Natural killer cell treated with Interleukin-12 subunit alpha and Interleukin-12 subunit beta and Interleukin-15 and Interleukin-18, amount 100 ng/mL, for 72 hours (primary cell): Measurements from ENCODE around the gene ATP1B3. TPM values are rescaled to one million over a fixed set of nuclear protein-coding genes. Genes with fewer than 3 reads are reported as not detected.

Source experiments
- ATAC-seq, 2 donors: fragments of 150-1000 bp; cut with Tn5 transposase in 1 of 2; sonication (Bioruptor Pico), chemical (Tn5 transposase) in 1 of 2; 2 replicates each; pipeline ENCODE4 v1.10.0; 2021
- DNase-seq: peaks from one replicate; pipeline ENCODE4 v3.0.0; 2022; ENCODE audit warnings: low spot score
- H3K27ac Mint-ChIP-seq, 2 donors: 1 replicate in 1 of 2; 2 replicates in 1 of 2; pipeline ENCODE4 v1.8.0; 2022; ENCODE audit warnings: mixed read lengths in 2 of 2, mild to moderate bottlenecking in 1 of 2, moderate library complexity in 1 of 2
- H3K27me3 Mint-ChIP-seq, 2 donors: 1 replicate in 1 of 2; 2 replicates in 1 of 2; pipeline ENCODE4 v1.8.0; 2022; ENCODE audit warnings: mixed read lengths in 2 of 2
- H3K36me3 Mint-ChIP-seq: one replicate; pipeline ENCODE4 v1.8.0; 2022; ENCODE audit warnings: mixed read lengths
- H3K4me1 Mint-ChIP-seq, 2 donors: 1 replicate in 1 of 2; 2 replicates in 1 of 2; pipeline ENCODE4 v1.8.0; 2022; ENCODE audit warnings: low read depth in 2 of 2, mixed read lengths in 2 of 2, mild to moderate bottlenecking in 1 of 2
- H3K4me3 Mint-ChIP-seq: one replicate; pipeline ENCODE4 v1.8.0; 2022; ENCODE audit warnings: mixed read lengths
- H3K9me3 Mint-ChIP-seq: 2 replicates; pipeline ENCODE4 v1.8.0; 2022; ENCODE audit warnings: mixed read lengths
- total RNA-seq, 2 donors: library from RNA; stranded (reverse); gene quantifications; one replicate each; pipeline ENCODE4 v1.2.3, GENCODE V29; 2022

The ATP1B3 gene
- total RNA-seq, 2 donors from 2014 or later, result 135 to 166 TPM

- peak overlapping the region; percentile 33 to 63 for H3K27ac Mint-ChIP-seq
- H3K9me3 Mint-ChIP-seq, result no peaks in the 10 kb centered on the region
- no peak for ATAC-seq
- peaks cover 11% of the 10 kb centered on the region for H3K36me3 Mint-ChIP-seq
- H3K4me3 Mint-ChIP-seq, result no peak overlapping the region
- no peak for DNase-seq
- H3K4me1 Mint-ChIP-seq, result no peaks in the 10 kb centered on the region
- no peaks in the 10 kb centered on the region for H3K27me3 Mint-ChIP-seq
Measured at GRCh38 chr3:141928631-141929270, 52.3 kb downstream of the ATP1B3 start.

- H3K4me3 Mint-ChIP-seq, result no peak overlapping the region
- H3K27me3 Mint-ChIP-seq, result no peaks in the 10 kb centered on the region
- peaks cover 11% of the 10 kb centered on the region for H3K36me3 Mint-ChIP-seq
- H3K27ac Mint-ChIP-seq, result peak overlapping the region; percentile 33 to 63
- ATAC-seq (peak in 1 of 2 donors; percentile 5), DNase-seq (no peak)
- no peaks in the 10 kb centered on the region for H3K4me1 Mint-ChIP-seq
- no peaks in the 10 kb centered on the region for H3K9me3 Mint-ChIP-seq
Measured at GRCh38 chr3:141929341-141929995, 53.0 kb downstream of the ATP1B3 start.

DNA sequence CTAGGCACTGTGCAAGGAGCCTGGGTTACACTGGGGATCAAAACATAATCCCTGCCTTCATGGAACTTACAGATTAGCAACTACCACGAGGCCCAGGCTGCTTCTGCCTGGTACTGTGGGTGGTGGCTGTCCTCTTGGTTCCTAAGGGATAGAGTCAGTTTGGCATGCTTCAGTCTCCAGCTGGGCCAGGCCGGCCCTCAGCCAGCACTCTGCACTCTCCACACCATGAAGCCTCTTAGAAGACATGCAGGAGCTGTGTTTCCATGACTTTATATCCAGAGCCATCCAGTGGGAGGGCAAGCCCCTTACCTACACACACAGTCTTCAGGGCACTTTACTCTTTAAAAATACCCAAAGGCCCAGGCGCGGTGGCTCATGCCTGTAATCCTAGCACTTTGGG, 54.4 kb downstream of the ATP1B3 start:
- no peaks in the 10 kb centered on the region for H3K27me3 Mint-ChIP-seq
- no peak for DNase-seq
- H3K9me3 Mint-ChIP-seq, result no peaks in the 10 kb centered on the region
- no peak overlapping the region for H3K27ac Mint-ChIP-seq
- H3K36me3 Mint-ChIP-seq, result peaks cover 11% of the 10 kb centered on the region
- no peak overlapping the region for H3K4me3 Mint-ChIP-seq
- no peaks in the 10 kb centered on the region for H3K4me1 Mint-ChIP-seq
- peak in 1 of 2 donors; percentile 5 for ATAC-seq

DNA sequence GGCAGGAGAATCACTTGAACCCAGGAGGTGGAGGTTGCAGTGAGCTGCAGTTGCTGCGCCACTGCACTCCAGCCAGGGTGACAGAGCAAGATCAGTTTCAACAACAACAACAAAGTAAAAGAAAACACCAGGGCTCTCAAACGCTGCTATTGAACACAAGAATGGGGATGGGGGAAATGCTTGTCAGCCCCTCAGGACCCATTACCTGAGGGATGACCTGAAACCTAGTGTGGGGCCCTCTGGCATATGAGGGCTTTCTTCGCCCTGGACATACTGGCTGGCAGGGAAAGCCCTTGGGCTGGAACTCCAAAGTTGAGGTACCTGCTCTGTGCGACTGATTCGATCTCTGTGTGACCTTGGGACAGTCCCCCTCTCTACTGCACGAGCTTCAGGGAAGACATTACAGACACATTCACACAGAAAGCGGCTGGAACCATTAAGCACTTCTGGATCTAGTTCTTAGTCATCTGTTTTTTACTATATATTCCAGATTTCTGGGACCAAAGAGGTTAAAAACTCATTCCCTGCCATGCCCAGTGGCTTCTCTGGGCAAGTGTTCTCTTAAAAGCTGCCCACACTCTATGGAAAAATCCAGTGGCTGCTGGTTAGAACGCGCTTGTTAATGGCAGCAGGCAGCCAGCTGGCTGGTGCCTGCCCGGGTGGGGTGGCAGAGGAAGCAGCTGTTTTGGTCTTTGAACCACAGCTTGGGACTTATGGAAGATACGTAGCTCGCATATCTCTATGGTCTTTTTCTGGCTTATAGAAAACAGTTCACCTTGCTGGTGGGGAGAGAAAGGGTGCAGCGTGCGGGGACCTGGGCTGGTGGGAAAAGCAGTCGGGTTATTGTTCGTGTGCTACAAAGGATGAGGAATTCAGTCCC, 57.2 kb downstream of the ATP1B3 start:
- DNase-seq (no peak), ATAC-seq (no peak)
- no peak overlapping the region for H3K4me3 Mint-ChIP-seq
- no peaks in the 10 kb centered on the region for H3K27me3 Mint-ChIP-seq
- H3K27ac Mint-ChIP-seq, result no peak overlapping the region
- no peaks in the 10 kb centered on the region for H3K9me3 Mint-ChIP-seq
- peaks cover 0 to 2% of the 10 kb centered on the region in 2 donors for H3K4me1 Mint-ChIP-seq
- no peaks in the 10 kb centered on the region for H3K36me3 Mint-ChIP-seq

- H3K9me3 Mint-ChIP-seq, result no peaks in the 10 kb centered on the region
- H3K4me3 Mint-ChIP-seq, result no peak overlapping the region
- H3K27me3 Mint-ChIP-seq, result no peaks in the 10 kb centered on the region
- DNase-seq, result no peak
- H3K4me1 Mint-ChIP-seq, result peaks cover 0 to 2% of the 10 kb centered on the region in 2 donors
- no peak for ATAC-seq
- H3K27ac Mint-ChIP-seq, result no peak overlapping the region
- no peaks in the 10 kb centered on the region for H3K36me3 Mint-ChIP-seq
Measured at GRCh38 chr3:141934354-141934753, 57.9 kb downstream of the ATP1B3 start.

DNA sequence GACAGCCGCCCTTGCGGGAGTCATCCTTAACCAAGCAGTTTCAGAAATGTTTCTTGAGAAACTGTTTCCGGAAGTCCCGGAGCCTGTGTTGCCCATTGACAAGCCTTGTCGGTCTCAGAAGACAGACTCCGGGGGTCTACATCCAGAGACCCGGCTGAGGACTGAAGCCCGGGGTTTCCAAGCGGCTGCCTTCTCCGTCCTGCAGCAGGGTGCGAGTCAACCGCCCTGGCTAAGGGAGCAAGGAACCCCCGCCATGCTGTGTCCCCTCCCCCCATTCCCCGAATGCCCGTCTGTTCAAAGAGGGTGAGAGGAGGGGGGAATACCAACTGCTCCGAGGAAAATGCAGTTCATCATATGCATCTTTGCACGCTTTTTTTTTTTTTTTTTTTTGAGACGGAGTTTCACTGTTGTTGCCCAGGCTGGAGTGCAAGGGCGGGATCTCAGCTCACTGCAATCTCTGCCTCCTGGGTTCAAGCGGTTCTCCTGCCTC, 61.6 kb downstream of the ATP1B3 start:
- no peaks in the 10 kb centered on the region for H3K36me3 Mint-ChIP-seq
- H3K27me3 Mint-ChIP-seq, result no peaks in the 10 kb centered on the region
- H3K27ac Mint-ChIP-seq, result peak overlapping the region in 1 of 2 donors; percentile 25
- no peak overlapping the region for H3K4me3 Mint-ChIP-seq
- no peaks in the 10 kb centered on the region for H3K9me3 Mint-ChIP-seq
- ATAC-seq, result no peak
- no peak for DNase-seq
- H3K4me1 Mint-ChIP-seq, result peaks cover 5 to 15% of the 10 kb centered on the region in 2 donors

GRCh38 chr3:141939759-141940158, 63.3 kb downstream of the ATP1B3 start:
- Mint-ChIP-seq H3K4me1 (peaks cover 5 to 15% of the 10 kb centered on the region in 2 donors), H3K27ac (peak overlapping the region in 1 of 2 donors; percentile 33), H3K4me3 (no peak overlapping the region), H3K9me3 (no peaks in the 10 kb centered on the region), H3K36me3 (no peaks in the 10 kb centered on the region), H3K27me3 (no peaks in the 10 kb centered on the region)
- ATAC-seq (no peak), DNase-seq (no peak)

DNA sequence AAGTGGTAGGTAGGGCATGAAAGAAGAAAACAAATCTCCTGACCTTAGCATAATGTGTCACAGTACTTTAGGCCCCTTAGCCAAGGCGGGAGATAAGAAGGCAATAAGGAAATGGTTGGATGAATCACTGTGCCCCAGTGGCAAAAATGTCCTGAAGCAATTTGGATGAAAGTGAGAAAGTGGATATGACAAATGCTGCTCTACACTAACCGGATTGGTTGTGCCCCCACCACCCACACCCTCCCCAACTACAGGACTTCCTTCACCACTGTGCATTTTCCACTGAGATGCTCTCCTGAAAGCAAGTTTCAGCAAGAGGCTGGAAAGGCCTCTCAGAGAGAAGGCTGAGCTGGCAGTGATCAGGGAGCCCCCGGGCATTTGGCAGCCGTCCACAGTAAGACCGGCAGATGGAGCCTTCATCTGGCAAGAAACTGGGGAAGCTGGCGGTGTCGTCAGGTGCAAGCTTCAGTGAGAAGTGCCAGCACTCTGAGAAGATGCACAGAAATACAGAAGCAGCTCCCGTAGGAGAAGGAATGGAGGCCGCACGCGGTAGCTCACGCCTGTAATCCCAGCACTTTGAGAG, 63.8 kb downstream of the ATP1B3 start:
- Mint-ChIP-seq H3K36me3 (no peaks in the 10 kb centered on the region), H3K27ac (peak overlapping the region in 1 of 2 donors; percentile 33), H3K4me1 (peaks cover 5 to 15% of the 10 kb centered on the region in 2 donors), H3K4me3 (no peak overlapping the region), H3K9me3 (no peaks in the 10 kb centered on the region), H3K27me3 (no peaks in the 10 kb centered on the region)
- no peak for DNase-seq
- peak in 1 of 2 donors; percentile 33 for ATAC-seq

GRCh38 chr3:141941093-141941492, 64.7 kb downstream of the ATP1B3 start:
- Mint-ChIP-seq H3K9me3 (no peaks in the 10 kb centered on the region), H3K4me3 (no peak overlapping the region), H3K27me3 (no peaks in the 10 kb centered on the region), H3K36me3 (no peaks in the 10 kb centered on the region), H3K4me1 (peaks cover 5 to 15% of the 10 kb centered on the region in 2 donors), H3K27ac (peak overlapping the region in 1 of 2 donors; percentile 33)
- ATAC-seq (no peak), DNase-seq (no peak)

- no peaks in the 10 kb centered on the region for H3K9me3 Mint-ChIP-seq
- no peak for ATAC-seq
- H3K36me3 Mint-ChIP-seq, result no peaks in the 10 kb centered on the region
Measured at GRCh38 chr3:141942006-141942405, 65.6 kb downstream of the ATP1B3 start.

DNA sequence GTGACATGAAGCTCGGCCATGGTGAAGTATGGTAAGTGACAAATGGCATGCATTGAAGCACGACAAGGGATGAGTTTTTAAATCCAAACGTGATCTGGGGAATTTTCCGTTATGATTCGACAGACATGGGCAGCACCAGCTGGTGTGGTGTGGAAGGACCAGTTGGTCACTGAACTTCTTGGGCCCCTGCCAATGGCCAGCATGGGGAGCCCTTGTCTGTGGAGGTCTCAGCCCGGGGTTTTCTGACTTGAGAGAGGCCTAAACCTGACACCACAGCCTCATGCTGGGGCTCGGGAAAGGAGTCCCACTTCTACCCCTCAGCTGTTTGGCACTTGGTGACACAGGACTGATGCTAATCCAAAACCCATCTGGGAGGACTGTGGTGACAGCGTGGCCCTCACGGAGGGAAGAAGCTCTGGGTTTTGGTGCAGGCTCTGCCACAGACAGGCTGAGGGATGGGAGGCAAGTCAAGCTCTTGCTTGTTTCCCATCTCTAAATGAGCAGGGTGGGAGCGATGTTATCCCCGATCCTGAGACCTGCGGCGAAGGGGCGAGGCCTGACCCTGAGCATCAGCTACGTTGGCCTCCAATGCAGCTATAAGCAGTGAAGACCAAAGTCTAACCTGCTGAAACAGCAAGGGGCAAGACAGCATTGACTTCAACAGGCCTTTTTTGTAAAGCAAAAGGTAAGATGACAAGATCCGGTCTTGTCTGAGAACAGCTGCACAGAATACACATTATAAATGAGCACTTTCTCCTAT, 69.5 kb downstream of the ATP1B3 start:
- peaks cover 5 to 13% of the 10 kb centered on the region in 2 donors for H3K4me1 Mint-ChIP-seq
- H3K27me3 Mint-ChIP-seq, result no peaks in the 10 kb centered on the region
- no peak overlapping the region for H3K27ac Mint-ChIP-seq
- no peaks in the 10 kb centered on the region for H3K9me3 Mint-ChIP-seq
- no peak overlapping the region for H3K4me3 Mint-ChIP-seq
- no peaks in the 10 kb centered on the region for H3K36me3 Mint-ChIP-seq
- ATAC-seq, result peak in 1 of 2 donors; percentile 36
- DNase-seq, result no peak

More at GRCh38 chr3:141942006-141942405, 65.6 kb downstream of the ATP1B3 start:
- peak overlapping the region in 1 of 2 donors; percentile 33 for H3K27ac Mint-ChIP-seq
- H3K4me1 Mint-ChIP-seq, result peaks cover 5 to 15% of the 10 kb centered on the region in 2 donors
- DNase-seq, result no peak
- no peaks in the 10 kb centered on the region for H3K27me3 Mint-ChIP-seq
- H3K4me3 Mint-ChIP-seq, result no peak overlapping the region

DNA sequence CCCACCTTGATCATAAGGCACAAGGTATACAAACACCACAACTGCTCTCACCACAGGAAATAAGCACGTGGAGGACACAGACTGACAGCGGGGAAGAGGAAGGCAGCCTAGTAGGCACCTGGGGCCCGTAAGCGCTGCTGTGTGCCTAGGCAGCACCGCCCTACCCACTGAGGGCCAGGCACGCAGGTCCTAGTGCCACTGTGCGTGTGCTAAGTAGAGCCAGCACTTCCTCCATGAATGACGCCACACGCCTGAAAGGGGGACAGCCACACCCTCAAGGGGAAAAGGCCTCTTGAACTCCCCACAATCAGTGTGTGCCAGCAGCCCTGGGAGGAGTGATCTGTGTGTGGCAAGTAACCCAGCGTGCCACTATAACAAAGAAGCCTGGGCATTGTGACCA, 73.0 kb downstream of the ATP1B3 start:
- H3K36me3 Mint-ChIP-seq, result peaks cover 4% of the 10 kb centered on the region
- no peak overlapping the region for H3K4me3 Mint-ChIP-seq
- DNase-seq (no peak), ATAC-seq (no peak)
- H3K27me3 Mint-ChIP-seq, result no peaks in the 10 kb centered on the region
- H3K27ac Mint-ChIP-seq, result no peak overlapping the region
- H3K4me1 Mint-ChIP-seq, result peaks cover 0 to 3% of the 10 kb centered on the region in 2 donors
- no peaks in the 10 kb centered on the region for H3K9me3 Mint-ChIP-seq

DNA sequence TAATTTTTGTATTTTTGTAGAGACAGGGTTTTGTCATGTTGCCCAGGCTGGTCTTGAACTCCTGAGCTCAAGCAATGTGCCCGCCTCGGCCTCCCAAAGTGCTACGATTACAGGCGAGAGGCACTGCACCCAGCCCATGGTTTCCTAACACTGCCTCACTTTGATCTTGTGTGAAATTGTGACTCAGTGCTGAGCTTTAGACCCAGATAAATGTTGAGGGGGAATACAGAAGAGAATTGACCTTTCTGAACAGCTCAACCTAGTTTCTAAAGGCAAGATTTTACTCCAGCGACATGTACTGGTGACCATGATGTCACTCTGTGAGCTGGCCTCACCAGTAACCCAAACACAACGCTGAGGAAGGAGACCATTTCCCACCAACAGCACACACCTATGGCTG, 73.5 kb downstream of the ATP1B3 start:
- no peaks in the 10 kb centered on the region for H3K27me3 Mint-ChIP-seq
- H3K4me3 Mint-ChIP-seq, result no peak overlapping the region
- DNase-seq (no peak), ATAC-seq (no peak)
- peaks cover 2 to 4% of the 10 kb centered on the region in 2 donors for H3K4me1 Mint-ChIP-seq
- peaks cover 4% of the 10 kb centered on the region for H3K36me3 Mint-ChIP-seq
- H3K27ac Mint-ChIP-seq, result no peak overlapping the region
- no peaks in the 10 kb centered on the region for H3K9me3 Mint-ChIP-seq
